ENCODE results near the gene NLRP13. TPM values are rescaled to one million over a fixed set of nuclear protein-coding genes. Genes with fewer than 3 reads are reported as not detected.

NLRP13 gene
- total RNA-seq, 4 donors from 2014 or later, result not detected

- intact Hi-C loops (cut with DNase I), result no loop called here
- no peak for TF ChIP-seq POLR2A (IDR thresholded peaks at IDR 0.05)
- TF ChIP-seq, protein P1, sequence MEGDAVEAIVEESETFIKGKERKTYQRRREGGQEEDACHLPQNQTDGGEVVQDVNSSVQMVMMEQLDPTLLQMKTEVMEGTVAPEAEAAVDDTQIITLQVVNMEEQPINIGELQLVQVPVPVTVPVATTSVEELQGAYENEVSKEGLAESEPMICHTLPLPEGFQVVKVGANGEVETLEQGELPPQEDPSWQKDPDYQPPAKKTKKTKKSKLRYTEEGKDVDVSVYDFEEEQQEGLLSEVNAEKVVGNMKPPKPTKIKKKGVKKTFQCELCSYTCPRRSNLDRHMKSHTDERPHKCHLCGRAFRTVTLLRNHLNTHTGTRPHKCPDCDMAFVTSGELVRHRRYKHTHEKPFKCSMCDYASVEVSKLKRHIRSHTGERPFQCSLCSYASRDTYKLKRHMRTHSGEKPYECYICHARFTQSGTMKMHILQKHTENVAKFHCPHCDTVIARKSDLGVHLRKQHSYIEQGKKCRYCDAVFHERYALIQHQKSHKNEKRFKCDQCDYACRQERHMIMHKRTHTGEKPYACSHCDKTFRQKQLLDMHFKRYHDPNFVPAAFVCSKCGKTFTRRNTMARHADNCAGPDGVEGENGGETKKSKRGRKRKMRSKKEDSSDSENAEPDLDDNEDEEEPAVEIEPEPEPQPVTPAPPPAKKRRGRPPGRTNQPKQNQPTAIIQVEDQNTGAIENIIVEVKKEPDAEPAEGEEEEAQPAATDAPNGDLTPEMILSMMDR (IDR thresholded peaks at IDR 0.05), result no peak
- H3K27me3 ChIP-seq, result no peaks in the 10 kb centered on the region
- no peaks in the 10 kb centered on the region for H3K4me1 ChIP-seq
- H3K36me3 ChIP-seq, result no peaks in the 10 kb centered on the region
- no peaks in the 10 kb centered on the region for H3K9me3 ChIP-seq
- WGBS, 2 donors, result 72% methylated on average over 3 of the region's 3 CpGs
- no peak overlapping the region for H3K4me3 ChIP-seq (replicated peaks in 1 of 3)
- no peak for DNase-seq
- H3K27ac ChIP-seq, result no peak overlapping the region
These were observed 54.9 kb downstream of the NLRP13 start for GRCh38 chr19:55877211-55877610.

GRCh38 chr19:55870736-55871135, 61.4 kb downstream of the NLRP13 start:
- Histone ChIP-seq H3K9me3 (no peaks in the 10 kb centered on the region), H3K4me3 (replicated peaks in 1 of 3) (no peak overlapping the region), H3K4me1 (no peaks in the 10 kb centered on the region), H3K36me3 (no peaks in the 10 kb centered on the region), H3K27me3 (no peaks in the 10 kb centered on the region), H3K27ac (no peak overlapping the region)
- DNase-seq, result no peak
- WGBS, 2 donors, result 86 to 90% methylated on average over 11 of the region's 11 CpGs
- TF ChIP-seq, protein P1 (IDR thresholded peaks at IDR 0.05), result no peak
- no peak for TF ChIP-seq POLR2A (IDR thresholded peaks at IDR 0.05)
- intact Hi-C loops (cut with DNase I), result no loop called here

DNA sequence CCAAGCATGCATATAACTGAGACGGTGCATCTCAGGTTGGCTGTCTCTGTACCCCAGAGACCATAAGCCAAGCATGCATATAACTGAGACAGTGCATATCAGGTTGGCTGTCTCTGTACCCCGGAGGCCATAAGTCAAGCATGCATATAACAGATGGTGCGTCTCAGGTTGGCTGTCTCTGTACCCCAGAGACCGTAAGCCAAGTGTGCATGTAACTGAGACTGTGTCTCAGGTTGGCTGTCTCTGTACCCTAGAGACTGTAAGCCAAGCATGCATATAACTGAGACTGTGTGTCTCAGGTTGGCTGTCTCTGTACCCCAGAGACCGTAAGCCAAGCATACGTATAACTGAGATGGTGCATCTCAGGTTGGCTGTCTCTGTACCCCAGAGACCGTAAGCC, 65.0 kb downstream of the NLRP13 start:
- intact Hi-C loops (cut with DNase I), result no loop called here

DNA sequence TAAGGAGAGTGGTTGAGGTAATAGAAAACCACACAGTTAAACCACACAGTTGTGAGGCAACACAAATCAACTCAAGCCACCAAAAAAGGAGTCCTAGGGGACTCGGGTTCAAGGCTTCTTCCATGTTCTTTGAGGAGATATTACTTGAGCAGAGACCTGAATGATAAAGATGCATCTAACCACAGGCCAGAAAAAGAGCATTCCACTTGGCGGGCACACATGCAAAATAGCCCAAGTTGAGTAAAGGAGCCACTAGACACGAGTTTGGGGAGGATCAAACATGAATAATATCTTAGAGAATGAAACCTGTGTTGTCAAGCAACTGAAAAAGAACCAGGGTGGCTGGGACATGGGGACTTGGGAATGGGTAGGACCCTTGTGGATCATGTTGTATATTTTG, 65.6 kb downstream of the NLRP13 start:
- no peak overlapping the region for H3K27ac ChIP-seq
- WGBS, 2 donors, result 59 to 62% methylated on average over 3 of the region's 3 CpGs
- intact Hi-C loops (cut with DNase I), result no loop called here

More for the DNA sequence above, 65.0 kb downstream of the NLRP13 start:
- no peak overlapping the region for H3K27ac ChIP-seq
- H3K27me3 ChIP-seq, result no peaks in the 10 kb centered on the region
- no peaks in the 10 kb centered on the region for H3K9me3 ChIP-seq
- H3K4me1 ChIP-seq, result no peaks in the 10 kb centered on the region
- H3K4me3 ChIP-seq (replicated peaks in 1 of 3), result no peak overlapping the region
- no peak for DNase-seq
- WGBS, 2 donors, result 82 to 92% methylated on average over 6 to 7 of the region's 7 CpGs
- TF ChIP-seq, protein P1 (IDR thresholded peaks at IDR 0.05), result no peak
- no peak for TF ChIP-seq POLR2A (IDR thresholded peaks at IDR 0.05)
- no peaks in the 10 kb centered on the region for H3K36me3 ChIP-seq

GRCh38 chr19:55858969-55859368, 73.2 kb downstream of the NLRP13 start:
- WGBS, 2 donors, result 60 to 72% methylated on average over 5 of the region's 5 CpGs
- no peaks in the 10 kb centered on the region for H3K4me1 ChIP-seq
- intact Hi-C loops (cut with DNase I), result no loop called here

More for the DNA sequence above, 65.6 kb downstream of the NLRP13 start:
- no peak for DNase-seq
- Histone ChIP-seq H3K27me3 (no peaks in the 10 kb centered on the region), H3K36me3 (no peaks in the 10 kb centered on the region), H3K9me3 (no peaks in the 10 kb centered on the region), H3K4me1 (no peaks in the 10 kb centered on the region), H3K4me3 (replicated peaks in 1 of 3) (no peak overlapping the region)
- TF ChIP-seq POLR2A (IDR thresholded peaks at IDR 0.05), result no peak
- TF ChIP-seq, protein P1 (IDR thresholded peaks at IDR 0.05), result no peak

More at GRCh38 chr19:55858969-55859368, 73.2 kb downstream of the NLRP13 start:
- Histone ChIP-seq H3K36me3 (no peaks in the 10 kb centered on the region), H3K27me3 (no peaks in the 10 kb centered on the region), H3K4me3 (replicated peaks in 1 of 3) (no peak overlapping the region), H3K9me3 (no peaks in the 10 kb centered on the region), H3K27ac (no peak overlapping the region)
- TF ChIP-seq, protein P1 (IDR thresholded peaks at IDR 0.05), result no peak
- no peak for TF ChIP-seq POLR2A (IDR thresholded peaks at IDR 0.05)
- DNase-seq, result no peak
